Fibroblast of skin of abdomen (primary cell): ENCODE data around the gene TAOK1.
"Not testable (repeated sequence)": the region's sequence is repeated elsewhere in the genome, so short reads cannot be mapped to it uniquely, and the experiment has no call there.

ENCODE experiments used
- DNase-seq: peaks from one replicate; pipeline ENCODE4 v3.0.0-alpha.2; 2013

The TAOK1 gene

GRCh38 chr17:29445844-29446243, 55.7 kb downstream of the TAOK1 start:
- DNase-seq = no peak

- DNase-seq = no peak
Observed at GRCh38 chr17:29449865-29450671, 59.9 kb downstream of the TAOK1 start.

GRCh38 chr17:29451121-29451742, 61.1 kb downstream of the TAOK1 start:
- no peak for DNase-seq

- no peak for DNase-seq
Observed at GRCh38 chr17:29458066-29458465, 67.9 kb downstream of the TAOK1 start.

- no peak for DNase-seq
Observed at GRCh38 chr17:29461483-29462206, 71.5 kb downstream of the TAOK1 start.

- no peak for DNase-seq
Observed at GRCh38 chr17:29469276-29469675, 79.1 kb downstream of the TAOK1 start.

GRCh38 chr17:29473437-29473836, 83.3 kb downstream of the TAOK1 start:
- not testable (repeated sequence) for DNase-seq

GRCh38 chr17:29474297-29474696, 84.1 kb downstream of the TAOK1 start:
- DNase-seq = no peak

- DNase-seq = no peak
Observed at GRCh38 chr17:29475891-29476290, 85.7 kb downstream of the TAOK1 start.

- not testable (repeated sequence) for DNase-seq
Observed at GRCh38 chr17:29480249-29480928, 90.2 kb downstream of the TAOK1 start.

- no peak for DNase-seq
Observed at GRCh38 chr17:29483503-29483902, 93.3 kb downstream of the TAOK1 start.

GRCh38 chr17:29495011-29495410, 104.8 kb downstream of the TAOK1 start:
- DNase-seq = peak; percentile 49

- DNase-seq = no peak
Observed at GRCh38 chr17:29504711-29505110, 114.5 kb downstream of the TAOK1 start.

- DNase-seq = no peak
Observed at GRCh38 chr17:29505836-29506235, 115.7 kb downstream of the TAOK1 start.

GRCh38 chr17:29510953-29511352, 120.8 kb downstream of the TAOK1 start:
- no peak for DNase-seq

GRCh38 chr17:29514792-29515191, 124.6 kb downstream of the TAOK1 start:
- peak; percentile 47 for DNase-seq

- DNase-seq = no peak
Observed at GRCh38 chr17:29518359-29518758, 128.2 kb downstream of the TAOK1 start.

GRCh38 chr17:29524692-29525091, 134.5 kb downstream of the TAOK1 start:
- peak; percentile 2 for DNase-seq

- DNase-seq = no peak
Observed at GRCh38 chr17:29526322-29526721, 136.2 kb downstream of the TAOK1 start.

- no peak for DNase-seq
Observed at GRCh38 chr17:29533976-29534375, 143.8 kb downstream of the TAOK1 start.

- DNase-seq = no peak
Observed at GRCh38 chr17:29544066-29544465, 153.9 kb downstream of the TAOK1 start.

GRCh38 chr17:29546085-29546484, 155.9 kb downstream of the TAOK1 start:
- no peak for DNase-seq

GRCh38 chr17:29546830-29547229, 156.7 kb downstream of the TAOK1 start:
- no peak for DNase-seq
